Measurements from ENCODE around the gene PTPRB. TPM values are rescaled to one million over a fixed set of nuclear protein-coding genes. Genes with fewer than 3 reads are reported as not detected.

PTPRB gene
- 1.6 and 3.4 TPM in 2 replicates for total RNA-seq (2014; rRNA removed; shearing (Covaris generic))

DNA sequence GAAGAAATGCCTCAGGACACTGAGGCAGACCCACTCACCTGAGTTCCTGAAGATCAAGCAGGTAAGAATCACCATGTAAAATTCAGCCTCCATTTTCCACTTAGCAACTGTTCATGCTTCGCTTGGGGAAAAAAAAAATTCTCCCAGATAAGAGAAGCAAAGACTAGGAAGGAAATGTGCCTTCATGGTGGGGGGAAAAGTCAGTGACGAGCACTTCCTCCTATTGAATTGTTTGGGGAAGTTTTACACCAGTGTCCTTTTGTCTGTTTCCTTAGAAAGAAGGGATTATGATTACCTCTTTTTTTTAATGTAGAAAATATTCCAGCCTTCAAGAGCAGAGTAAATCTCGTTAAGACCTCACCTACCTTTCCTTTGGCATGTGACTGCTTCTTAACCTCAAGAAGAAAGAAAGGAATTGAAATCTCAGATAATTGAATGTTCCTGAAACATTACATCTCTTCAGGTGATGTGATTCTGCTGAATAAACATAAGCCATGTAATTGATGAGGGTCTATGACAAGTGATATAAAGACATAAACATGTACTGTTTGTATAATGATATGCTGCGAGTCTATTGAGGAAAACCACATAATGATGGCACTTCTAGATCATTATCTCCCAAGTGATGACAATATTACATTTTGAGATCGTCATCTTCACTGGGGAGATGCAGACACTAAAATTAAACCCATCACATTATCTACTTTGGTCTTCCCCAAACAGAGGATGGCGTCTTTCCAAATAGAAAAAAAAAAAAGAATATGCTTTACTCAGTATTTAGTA lies at the start of gene PTPRB:
Gene PTPRB, minus strand, starts transcription at position 127 of the 783 bp plus-strand sequence. Its CDS starts 34 bp downstream, at position 93.
- DNase-seq (ENCODE audit: low read depth), result no peak

DNA sequence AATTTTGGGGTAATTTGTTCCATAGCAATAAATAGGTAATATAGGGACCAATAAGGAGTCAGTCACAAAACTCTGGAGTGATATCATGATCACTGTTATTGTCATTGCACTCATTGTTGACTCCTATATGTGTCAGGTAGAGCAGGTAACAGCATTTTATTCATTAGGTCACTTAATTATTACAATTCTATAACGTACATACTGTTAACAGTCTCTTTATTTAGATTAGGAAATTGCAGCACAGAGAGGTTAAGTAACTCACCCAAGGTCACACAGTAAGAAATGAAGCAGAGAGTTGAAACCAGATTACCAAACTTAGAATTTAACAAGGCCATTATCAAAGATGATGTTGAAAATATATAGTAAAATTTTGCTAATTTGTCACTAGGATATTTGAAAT lies 49.7 kb upstream of the PTPRB start:
- DNase-seq (ENCODE audit: low read depth), result no peak

DNA sequence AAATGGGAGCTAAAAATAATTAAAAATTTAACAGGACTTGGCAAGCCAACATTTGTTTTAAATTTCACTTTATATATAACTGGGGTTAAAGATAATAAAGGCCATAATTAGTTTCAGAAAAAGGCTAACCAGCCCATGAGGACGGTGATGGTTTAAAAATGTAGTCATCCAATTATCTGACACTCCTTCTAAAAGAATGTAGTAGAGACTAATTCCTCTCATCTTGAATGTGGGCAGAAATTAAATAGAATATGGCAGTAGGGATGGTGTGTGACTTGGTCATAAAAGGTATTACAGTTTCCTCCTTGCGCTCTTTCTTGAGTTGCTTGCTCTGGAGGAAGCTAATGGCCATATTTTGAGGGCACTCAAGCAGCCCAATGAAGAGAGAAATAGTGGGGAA lies 49.1 kb upstream of the PTPRB start:
- DNase-seq (ENCODE audit: low read depth), result no peak

DNA sequence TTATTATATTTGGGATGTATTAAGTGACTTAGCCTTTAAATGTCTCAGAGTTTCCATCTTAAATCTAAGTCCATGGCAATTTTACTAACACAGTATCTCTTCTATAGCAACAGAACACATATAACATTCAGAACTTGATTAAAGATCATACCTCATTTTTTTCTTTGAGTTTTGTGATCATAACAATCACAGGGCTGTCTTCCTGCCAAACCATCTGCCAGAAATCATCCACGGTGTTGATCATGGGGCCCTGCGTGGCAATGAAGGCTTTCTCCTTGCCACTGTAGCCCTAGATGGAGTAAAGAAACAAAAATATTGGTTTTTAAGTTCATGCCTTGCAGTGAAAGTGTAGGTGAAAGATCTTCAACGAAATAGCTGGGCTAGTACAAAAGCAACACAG lies 46.7 kb upstream of the PTPRB start:
- DNase-seq (ENCODE audit: low read depth), result no peak

DNA sequence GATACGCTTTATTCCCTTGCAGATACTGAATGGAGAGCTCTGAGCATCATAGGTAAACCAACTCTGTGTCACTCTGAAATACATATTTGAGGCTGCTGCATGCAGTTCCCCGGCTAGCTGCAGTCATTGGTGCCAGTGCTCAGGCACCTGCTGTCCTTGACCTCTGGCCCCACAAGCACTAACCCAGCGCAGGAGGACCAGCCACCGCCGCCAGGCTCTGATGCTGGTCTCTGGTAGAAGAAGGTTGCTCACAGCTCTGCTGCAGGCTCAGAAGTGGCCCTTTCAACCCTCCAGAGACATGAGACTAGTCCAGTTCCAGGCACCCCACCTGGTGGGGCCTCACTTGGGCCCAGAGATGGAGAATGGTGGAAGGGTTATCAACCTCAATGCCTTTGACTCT lies 34.5 kb upstream of the PTPRB start:
- no peak for DNase-seq (ENCODE audit: low read depth)

DNA sequence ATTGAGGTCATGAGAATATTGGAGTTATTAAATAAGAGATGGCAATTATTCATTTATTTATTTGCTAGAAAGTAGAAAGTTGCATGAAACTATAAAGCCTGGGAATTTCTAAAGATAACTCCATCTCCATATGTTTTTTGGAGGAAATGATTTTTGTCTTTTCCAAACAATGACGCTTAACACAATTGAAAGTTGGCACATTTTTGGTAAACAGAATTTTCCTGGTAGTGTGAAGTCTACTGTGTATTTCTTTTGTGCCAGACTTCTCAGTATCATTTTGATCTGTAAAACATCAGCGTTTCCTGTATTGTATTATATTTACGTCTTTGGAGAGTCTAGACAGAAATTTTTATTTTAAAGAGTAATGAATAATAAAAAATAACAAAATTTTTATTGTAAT lies 33.7 kb upstream of the PTPRB start:
- DNase-seq (ENCODE audit: low read depth), result no peak

DNA sequence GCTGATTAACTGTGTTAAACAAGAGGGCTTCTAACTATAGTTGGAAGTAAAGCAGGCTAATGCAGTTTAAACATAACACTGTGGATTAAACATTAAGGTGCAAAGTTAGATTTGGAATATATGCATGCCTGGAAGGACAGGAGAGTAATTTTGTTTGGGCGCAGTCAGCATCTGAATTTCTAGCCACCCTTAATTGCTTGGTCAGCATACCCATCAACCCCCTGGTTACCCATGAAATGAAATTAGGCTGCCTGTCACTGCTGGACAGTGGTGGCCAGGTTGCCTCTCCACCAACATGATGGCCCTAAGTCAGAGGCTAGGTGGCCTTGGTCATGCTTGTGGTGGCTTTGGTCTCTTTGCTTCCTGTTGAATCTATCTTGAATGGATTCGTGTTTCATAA lies 30.0 kb upstream of the PTPRB start:
- DNase-seq (ENCODE audit: low read depth), result no peak

DNA sequence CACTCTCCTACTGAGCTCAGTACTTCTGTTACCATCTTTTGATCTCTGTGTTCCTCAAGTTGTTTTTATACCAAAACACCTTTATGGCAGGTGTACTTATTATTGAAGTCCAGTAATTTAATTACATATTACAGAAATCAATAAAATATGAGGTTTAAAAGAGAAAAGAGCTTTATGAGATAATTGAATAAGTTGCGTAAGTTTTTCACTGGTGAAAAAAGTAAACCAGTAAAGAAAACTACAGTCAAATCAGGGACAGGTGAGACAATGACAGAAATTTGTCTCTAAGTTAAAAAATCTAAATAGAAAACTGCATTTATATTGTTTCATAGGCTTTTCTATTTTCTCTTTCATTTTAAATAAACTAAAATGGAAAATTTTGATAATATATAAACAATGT lies 29.1 kb upstream of the PTPRB start:
- DNase-seq (ENCODE audit: low read depth), result no peak

DNA sequence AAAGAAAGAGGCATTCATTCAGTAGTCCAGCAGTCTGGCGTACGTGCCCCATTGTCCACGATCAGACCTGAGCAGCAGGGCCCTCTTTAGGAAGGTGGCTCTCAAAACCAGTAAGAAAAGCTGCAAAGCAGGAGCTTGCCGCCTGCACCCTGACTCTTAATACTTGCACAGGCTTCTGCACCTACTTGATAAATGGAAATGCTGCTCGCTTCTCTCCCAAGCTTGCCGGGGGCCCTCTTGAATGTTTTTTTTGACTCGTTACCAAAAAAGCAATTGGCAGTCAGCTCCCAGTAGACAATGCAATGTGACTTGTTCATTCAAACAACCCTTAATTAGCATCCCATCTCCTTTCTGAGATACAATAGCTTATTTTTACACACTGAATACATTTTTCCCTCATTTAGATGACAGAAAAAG lies 27.2 kb upstream of the PTPRB start:
- peak; percentile 83 for DNase-seq (ENCODE audit: low read depth)

DNA sequence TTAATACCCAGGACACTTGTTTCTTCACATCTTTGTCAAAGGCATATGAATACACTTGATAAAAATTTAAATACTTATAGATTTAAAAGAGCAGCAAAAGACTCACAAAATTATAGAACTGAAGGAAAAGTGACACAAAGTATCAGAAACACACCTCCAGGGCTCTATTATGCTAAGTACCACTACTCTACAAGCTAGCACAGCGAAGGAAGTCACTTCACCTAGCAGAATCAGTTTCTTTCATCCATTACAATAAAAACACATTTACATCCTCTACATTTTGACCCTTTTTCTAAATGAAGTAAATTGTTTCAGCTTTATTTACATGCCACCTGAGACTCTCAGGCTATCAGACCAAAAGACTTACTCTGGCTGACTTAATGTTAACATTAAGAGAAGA lies 26.6 kb upstream of the PTPRB start:
- DNase-seq (ENCODE audit: low read depth), result no peak

DNA sequence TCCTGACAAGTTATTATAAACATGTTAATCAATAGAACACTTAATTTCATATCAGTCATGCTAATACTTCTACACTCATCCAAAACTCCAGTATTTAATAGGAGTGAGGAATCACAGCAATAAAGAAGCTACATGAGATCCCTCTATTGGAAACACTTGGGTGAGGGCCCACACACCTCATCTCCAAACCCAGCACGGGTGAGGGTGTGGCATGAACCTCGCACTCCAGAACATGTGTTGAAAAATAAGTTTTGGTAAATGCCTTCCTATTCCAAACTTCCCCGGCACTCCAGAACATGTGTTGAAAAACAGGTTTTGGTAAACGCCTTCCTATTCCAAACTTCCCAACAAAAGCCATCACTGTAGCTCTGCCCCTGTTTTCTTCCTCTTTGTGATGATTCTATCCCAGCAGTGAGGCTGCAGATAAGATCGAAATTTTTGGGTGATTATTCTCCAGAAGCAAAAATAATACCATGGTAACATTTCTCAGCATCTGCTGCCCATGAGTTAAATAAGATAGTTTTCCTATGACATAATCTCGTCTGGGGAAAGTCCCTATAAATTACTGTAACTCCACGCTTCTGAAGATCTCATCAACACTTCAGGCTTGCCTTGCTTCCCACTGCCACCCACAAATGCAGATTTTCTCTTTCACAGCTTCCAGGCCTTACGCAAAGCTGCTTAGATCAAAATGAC lies 24.4 kb upstream of the PTPRB start:
- peak; percentile 92 for DNase-seq (ENCODE audit: low read depth)

DNA sequence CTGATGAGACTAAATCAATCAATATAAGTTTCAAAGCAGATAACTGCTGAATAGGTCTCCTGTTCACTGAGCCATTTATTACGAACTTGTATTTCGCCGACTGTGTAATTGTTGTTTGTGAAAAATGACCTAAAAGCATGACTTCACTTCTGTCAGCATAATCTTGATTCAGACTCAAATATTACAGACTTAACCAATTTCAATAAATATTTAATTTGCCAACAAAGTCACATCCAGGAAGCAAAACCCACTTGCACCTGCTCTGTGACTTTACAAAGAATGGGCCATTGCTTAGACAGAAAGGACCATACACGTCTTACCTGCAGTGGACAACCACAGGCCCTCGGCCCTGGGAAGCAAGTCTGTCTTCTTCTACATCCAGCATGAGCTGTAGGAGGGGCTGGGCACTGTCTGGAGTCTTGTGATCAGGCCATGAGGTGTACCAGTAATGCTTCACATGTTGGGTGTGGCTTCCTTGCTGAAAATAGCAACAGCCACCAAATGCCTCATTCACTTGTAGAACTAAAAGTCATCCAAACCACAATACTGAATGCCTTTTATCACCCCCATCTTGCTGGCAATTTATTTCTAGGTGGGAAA lies 23.5 kb upstream of the PTPRB start:
- peak; percentile 96 for DNase-seq (ENCODE audit: low read depth)

DNA sequence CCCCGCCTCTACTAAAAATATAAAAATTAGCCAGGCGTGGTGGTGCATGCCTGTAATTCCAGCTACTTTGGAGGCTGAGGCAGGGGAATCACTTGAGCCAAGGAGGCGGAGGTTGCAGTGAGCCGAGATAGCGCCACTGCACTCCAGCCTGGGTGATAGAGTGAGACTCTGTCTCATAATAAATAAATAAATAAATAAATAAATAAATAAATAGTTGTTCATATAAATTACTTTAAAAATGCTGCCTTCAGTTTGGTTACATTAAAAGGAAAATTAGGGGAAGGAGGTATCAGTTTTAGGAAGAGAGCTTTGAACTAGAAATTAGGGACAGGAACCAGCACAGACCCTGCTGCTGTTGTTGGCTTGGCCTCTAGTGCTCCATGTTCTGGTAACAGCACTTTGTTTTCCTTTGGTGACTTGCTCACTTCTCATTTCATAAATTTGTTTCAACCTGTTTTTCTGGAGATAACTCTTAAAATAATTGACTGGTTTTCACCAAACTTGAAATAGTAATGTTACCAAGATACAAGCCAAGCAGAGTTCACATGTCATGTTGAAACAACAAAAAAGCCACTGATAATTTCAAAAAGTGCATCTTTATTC lies 22.9 kb upstream of the PTPRB start:
- no peak for DNase-seq (ENCODE audit: low read depth)

DNA sequence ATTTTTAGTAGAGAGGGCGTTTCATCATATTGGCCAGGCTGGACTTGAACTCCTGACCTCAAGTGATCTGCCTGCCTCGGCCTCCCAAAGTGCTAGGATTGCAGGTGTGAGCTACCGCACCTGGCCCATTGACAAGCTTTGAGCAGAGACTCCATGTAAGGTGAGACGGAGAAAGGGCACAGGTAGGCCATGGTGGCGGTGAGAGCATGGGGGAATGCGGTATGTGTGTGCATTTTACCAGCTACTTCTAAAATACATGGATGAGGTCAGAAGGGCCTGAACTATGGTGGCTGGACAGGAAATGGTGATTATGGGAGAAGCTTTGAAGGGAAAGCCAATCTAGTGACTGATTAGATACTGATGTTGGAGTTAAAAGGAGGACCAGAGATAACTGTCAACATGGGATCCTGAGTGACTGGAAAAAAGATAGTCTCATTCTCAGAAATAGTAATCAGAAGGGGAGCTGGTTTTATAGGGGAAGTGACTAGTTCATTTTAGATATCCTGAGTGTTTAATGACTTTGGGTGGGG lies 21.9 kb upstream of the PTPRB start:
- DNase-seq (ENCODE audit: low read depth), result no peak

DNA sequence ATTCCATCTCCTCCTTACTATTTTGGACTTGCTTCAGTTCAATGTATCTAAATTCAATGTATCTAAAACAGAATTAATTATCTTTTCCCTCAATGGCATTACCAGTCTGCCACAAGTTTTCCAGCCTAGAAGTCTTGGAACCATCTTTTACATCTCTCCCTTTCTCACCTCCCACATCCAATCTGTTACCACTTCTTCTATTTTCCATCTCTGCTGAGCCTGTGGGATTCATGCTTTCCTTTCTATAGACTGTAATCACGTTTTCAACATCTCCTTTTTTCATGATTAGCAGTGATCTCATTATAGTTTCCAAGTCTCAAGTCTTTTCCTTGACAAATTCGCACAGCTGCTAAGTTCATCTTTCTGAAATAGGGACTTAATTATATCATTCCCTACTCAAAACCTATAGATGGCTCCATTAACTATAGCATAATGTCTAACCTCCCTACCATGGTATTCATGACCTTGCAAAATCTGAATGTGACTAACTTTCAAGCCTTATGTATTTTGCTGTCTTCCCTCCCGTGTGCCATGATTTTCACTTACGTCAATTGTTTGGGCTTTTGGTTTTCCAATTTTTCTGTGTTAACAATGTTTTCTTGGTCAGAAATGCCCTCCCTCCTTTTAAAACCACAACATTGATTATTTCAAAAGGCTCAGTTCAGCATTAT lies 20.5 kb upstream of the PTPRB start:
- DNase-seq (ENCODE audit: low read depth), result no peak

DNA sequence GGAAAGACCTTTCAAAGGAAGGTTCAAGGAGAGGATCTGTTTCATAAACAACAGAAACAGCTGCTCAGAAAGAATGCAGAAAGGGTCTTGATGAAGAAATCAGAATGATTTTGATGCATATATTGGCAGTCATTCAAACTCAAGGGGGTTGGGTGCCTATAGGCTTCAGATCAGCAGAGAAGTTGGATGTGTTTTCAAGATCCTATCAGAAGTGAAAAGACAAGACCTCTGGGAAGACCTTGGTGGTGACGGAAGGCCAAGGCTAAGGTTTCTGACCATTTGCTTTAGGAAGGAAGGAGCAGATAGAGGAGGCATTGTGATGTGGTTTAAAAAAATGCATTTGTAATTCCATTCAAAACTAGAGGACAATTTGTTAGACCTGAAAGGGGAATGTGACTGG lies 15.2 kb upstream of the PTPRB start:
- DNase-seq (ENCODE audit: low read depth), result no peak

DNA sequence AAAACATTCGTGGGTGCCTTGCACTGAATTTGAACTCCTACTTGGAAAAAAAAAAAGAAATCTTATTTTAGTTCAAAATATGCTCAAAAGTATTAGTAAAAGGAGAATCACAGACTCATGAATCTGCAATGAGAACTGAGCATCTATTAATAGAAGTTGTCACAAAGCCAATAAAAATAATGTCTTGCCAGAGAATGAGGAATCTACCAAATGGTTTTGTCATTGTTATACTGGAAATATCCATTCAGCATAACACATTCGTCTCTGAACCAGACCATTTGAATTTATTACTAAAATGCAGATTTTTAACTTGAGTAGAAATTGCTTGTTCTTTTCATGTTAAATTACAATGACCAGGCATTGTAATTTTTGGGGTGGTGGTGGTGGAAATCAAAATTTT lies 11.6 kb upstream of the PTPRB start:
- DNase-seq (ENCODE audit: low read depth), result peak; percentile 71

DNA sequence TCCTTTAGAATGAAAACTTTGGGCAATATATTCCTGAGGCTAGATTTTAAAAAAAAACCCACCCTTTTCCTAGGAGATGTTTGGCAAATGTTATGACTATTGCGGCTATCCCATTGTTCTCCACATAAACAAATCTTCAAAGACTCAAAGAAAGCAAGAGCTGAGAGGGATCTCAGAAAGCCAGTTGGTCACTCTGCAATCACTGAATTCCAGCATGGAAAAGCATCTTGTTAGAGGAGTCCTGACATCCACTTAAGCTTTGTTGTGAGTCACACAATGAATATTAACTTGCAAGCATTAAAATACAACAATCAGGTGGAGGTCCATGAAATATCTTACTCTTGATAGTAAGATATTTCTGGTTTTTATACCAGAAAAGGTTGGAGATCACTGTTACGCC lies 11.0 kb upstream of the PTPRB start:
- peak; percentile 77 for DNase-seq (ENCODE audit: low read depth)

DNA sequence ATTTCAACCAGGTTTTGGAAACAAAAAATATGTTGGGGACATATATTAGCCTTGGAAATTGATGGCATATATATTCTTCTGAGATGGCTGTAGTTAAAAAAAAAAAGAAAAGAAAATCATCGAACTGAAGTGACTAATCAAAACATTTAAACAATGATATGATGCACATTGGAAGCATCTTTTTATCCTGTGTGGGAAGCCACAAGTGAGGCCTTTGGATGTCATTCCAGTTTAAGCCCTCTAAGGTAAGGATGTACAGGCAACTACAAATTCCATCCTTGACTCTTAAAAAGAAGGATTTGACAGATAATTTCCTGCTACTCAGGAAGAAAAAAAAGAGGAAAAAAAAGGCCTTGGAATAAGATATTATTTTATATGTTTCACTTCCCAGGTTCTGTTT lies 9.6 kb upstream of the PTPRB start:
- peak; percentile 80 for DNase-seq (ENCODE audit: low read depth)

DNA sequence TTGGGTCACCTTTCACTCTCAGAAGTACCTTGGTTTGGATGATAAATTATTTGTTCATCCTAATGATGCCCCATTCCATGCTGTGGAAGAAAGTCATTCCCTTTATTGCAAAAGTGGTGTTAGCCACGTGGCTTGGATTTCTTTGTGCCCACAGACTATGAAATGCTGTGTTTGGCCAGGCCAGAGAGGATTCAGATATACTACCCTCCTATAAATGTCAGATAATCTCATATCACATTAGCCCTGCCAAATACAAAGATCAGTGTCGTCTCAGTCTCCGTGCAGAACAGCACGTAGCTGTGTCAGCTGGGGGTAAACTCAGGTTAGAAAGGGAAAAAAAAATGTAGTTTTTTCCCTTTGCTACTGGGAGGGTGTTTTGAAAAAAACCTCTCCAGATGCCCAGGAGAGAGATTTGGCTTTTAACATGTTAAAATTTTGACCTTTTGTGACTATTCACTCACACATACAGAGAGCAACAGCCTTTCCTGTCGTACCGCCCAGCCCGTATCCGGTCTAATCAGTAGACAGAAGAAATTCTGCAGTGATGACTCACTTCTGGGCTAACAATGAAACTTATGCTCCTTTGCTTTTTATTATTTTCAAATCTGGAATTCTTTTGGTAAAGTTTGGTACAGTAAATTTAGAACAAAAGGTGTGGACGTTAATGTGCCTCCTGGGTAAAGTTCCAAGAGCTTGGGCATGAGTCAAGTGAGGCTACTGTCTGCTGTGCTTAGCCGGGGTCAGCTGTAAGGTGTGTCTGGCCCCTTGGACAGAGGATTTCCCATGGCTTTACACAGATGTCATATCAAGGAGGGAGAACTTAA lies 8.5 kb upstream of the PTPRB start:
- DNase-seq (ENCODE audit: low read depth), result peak; percentile 98

DNA sequence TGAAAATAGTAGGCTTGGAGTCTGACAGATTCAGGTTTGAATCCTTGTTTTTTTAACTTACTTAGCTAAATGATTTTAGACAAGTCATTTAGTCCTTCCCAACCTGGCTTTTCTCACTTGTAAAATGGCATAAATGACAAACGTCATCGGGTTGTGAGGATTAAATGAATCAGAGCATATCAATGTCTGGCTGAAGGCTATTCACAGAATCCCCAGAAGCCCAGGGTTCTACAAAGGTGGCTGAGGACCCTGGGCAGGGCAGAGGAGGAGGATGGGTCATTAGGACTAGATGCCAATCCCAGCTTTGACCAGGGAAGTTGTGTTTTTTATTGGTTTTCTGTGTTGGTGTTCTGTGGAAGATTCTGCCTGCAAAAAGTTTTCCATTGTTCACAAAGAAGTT lies 7.6 kb upstream of the PTPRB start:
- DNase-seq (ENCODE audit: low read depth), result peak; percentile 78

All from M059J (cell line).